GM12878 (cell line): ENCODE results near the gene PREX1. TPM values are rescaled to one million over a fixed set of nuclear protein-coding genes. Genes with fewer than 3 reads are reported as not detected.

Experiments
- ATAC-seq: fragments of 200-7000 bp; cut with Tn5 transposase; 3 replicates; pipeline ENCODE4 v1.9.1; 2020; ENCODE audit warnings: mild to moderate bottlenecking, moderate library complexity
- BruUV-seq: library from RNA; stranded (reverse); fragments of 400-500 nt; replicated peaks from 2 replicates; lab custom pipeline; 2021; lab: Mats Ljungman, UMichigan
- CTCF ChIA-PET: fragments of 300-600 bp; sonication (Branson Sonifier 250); formaldehyde crosslinking; extraction: SDS; loops from one replicate; lab custom pipeline; 2021; ENCODE audit warnings: inconsistent platforms; lab: Yijun Ruan, JAX
- POLR2A ChIA-PET: fragments of 350-600 bp; formaldehyde crosslinking; extraction: SDS; loops from one replicate; lab custom pipeline; 2021; ENCODE audit warnings: inconsistent platforms; lab: Charles Lee
- RAD21 ChIA-PET: fragments of 300-600 bp; sonication (Branson Sonifier 250); formaldehyde crosslinking; loops from one replicate; lab custom pipeline; 2023; ENCODE audit warnings: antibody characterized with exemption; ENCODE audit not compliant: unreplicated experiment; lab: Charles Lee
- SMC1A ChIA-PET: fragments of 300-600 bp; sonication (Branson Sonifier 250); formaldehyde crosslinking; loops from one replicate; lab custom pipeline; 2023; ENCODE audit not compliant: unreplicated experiment, uncharacterized antibody; lab: Charles Lee
- DNase-seq: peaks from one replicate; pipeline ENCODE4 v3.0.0-alpha.2; 2011; ENCODE audit warnings: low read depth, low spot score
- FAIRE-seq: peaks from 3 replicates; lab custom pipeline; 2011; peaks lifted over from hg19 to GRCh38; lab: Jason Lieb, UNC
- H2AFZ ChIP-seq: 2 replicates; pipeline ENCODE4 v1.6.0; 2011; ENCODE audit warnings: low read depth, low read length, control low read depth; ENCODE audit not compliant: control insufficient read depth
- H3K27ac ChIP-seq: 2 replicates; pipeline ENCODE4 v1.5.1; 2011; ENCODE audit warnings: control low read depth; ENCODE audit not compliant: control insufficient read depth, insufficient read depth
- H3K27me3 ChIP-seq, 2 experiments: replicated peaks in 1 of 2; 2 replicates each; pipeline versions ENCODE4 v1.6.0 to v1.6.1; 2011; ENCODE audit warnings: low read length in 1 of 2; ENCODE audit not compliant: control insufficient read depth in 2 of 2, insufficient read depth in 2 of 2
- H3K36me3 ChIP-seq, 2 experiments: 2 replicates each; pipeline ENCODE4 v1.5.1; 2011; ENCODE audit warnings: low read length in 1 of 2; ENCODE audit not compliant: control insufficient read depth in 2 of 2, insufficient read depth in 2 of 2
- H3K4me1 ChIP-seq: 2 replicates; pipeline ENCODE4 v1.6.1; 2011; ENCODE audit warnings: mild to moderate bottlenecking, low read length, moderate library complexity, mixed read lengths; ENCODE audit not compliant: control insufficient read depth, insufficient read depth
- H3K4me2 ChIP-seq: 2 replicates; pipeline ENCODE4 v1.6.0; 2011; ENCODE audit warnings: control low read depth; ENCODE audit not compliant: control insufficient read depth, insufficient read depth
- H3K4me3 ChIP-seq: fragments of 200-600 bp; sonication (generic); 2 replicates; pipeline ENCODE4 v1.5.1; 2016
- H3K79me2 ChIP-seq: 2 replicates; pipeline ENCODE4 v1.6.0; 2011; ENCODE audit warnings: low read length; ENCODE audit not compliant: control insufficient read depth, insufficient read depth
- H3K9ac ChIP-seq: 2 replicates; pipeline ENCODE4 v1.8.0; 2011; ENCODE audit warnings: low read length, control low read depth, mixed read lengths; ENCODE audit not compliant: control insufficient read depth, insufficient read depth
- H3K9me3 ChIP-seq: replicated peaks from 3 replicates; pipeline ENCODE4 v1.5.1; 2011; ENCODE audit warnings: mild to moderate bottlenecking, low read length; ENCODE audit not compliant: control insufficient read depth, insufficient read depth
- H4K20me1 ChIP-seq: 2 replicates; pipeline ENCODE4 v1.6.0; 2011; ENCODE audit not compliant: control insufficient read depth, insufficient read depth
- ASH2L ChIP-seq: fragments of 300-600, 200-600 bp; sonication (generic); IDR thresholded peaks from 2 replicates; pipeline ENCODE4 v1.6.1; 2017; ENCODE audit warnings: low read depth, mild to moderate bottlenecking, borderline replicate concordance
- EED ChIP-seq: sonication (generic); IDR thresholded peaks from 2 replicates; pipeline ENCODE4 v1.6.1; 2016; ENCODE audit warnings: antibody characterized with exemption, low read depth
- FOS ChIP-seq: IDR thresholded peaks from 3 replicates; pipeline ENCODE4 v1.6.1; 2011; ENCODE audit warnings: borderline replicate concordance; ENCODE audit not compliant: insufficient read length; ENCODE audit errors: extremely low read depth
- IKZF1 ChIP-seq: fragments of 450-650 bp; conservative IDR thresholded peaks from 2 replicates; pipeline ENCODE4 v1.6.1; 2017; ENCODE audit warnings: antibody characterized with exemption, mild to moderate bottlenecking
- SMAD5 ChIP-seq: IDR thresholded peaks from 2 replicates; pipeline ENCODE4 v1.6.1; 2016; ENCODE audit warnings: antibody characterized with exemption, low read depth
- SPI1 ChIP-seq: IDR thresholded peaks from 2 replicates; pipeline ENCODE4 v1.6.1; 2011; ENCODE audit warnings: low read depth, mild to moderate bottlenecking, low read length, moderate library complexity, borderline replicate concordance; ENCODE audit not compliant: insufficient read depth
- ZNF207 ChIP-seq: fragments of 450-650 bp; IDR thresholded peaks from 2 replicates; pipeline ENCODE4 v1.6.1; 2014; ENCODE audit warnings: antibody characterized with exemption, mild to moderate bottlenecking, borderline replicate concordance
- ZNF217 ChIP-seq: fragments of 450-650 bp; IDR thresholded peaks from 2 replicates; pipeline ENCODE4 v1.6.1; 2017; ENCODE audit warnings: antibody characterized with exemption, mild to moderate bottlenecking
- WGBS: methylation state at CpG from one replicate; pipeline ENCODE4 v1.1.6; 2016; ENCODE audit warnings: low lambda C conversion rate; ENCODE audit not compliant: insufficient replicate concordance, insufficient coverage; ENCODE audit errors: missing lambda C conversion rate; 5-methylcytosine and 5-hydroxymethylcytosine counted together
- in situ Hi-C: fragments of 300-500 bp; cut with MboI; formaldehyde crosslinking; loops from 9 replicates; pipeline ENCODE4 v1.14.3; 2018; ENCODE audit warnings: mixed read lengths
- intact Hi-C: fragments of 100-400 bp; cut with micrococcal nuclease; formaldehyde crosslinking; loops from one replicate; pipeline ENCODE4 v1.14.2; 2022; ENCODE audit not compliant: unreplicated experiment
- polyA plus RNA-seq, 11 experiments: library from polyadenylated mRNA; depleted of rRNA in 4 of 11; unstranded in 6 of 11; stranded (reverse) in 5 of 11; fragments of >200 nt; fragmentation: Nextera tagmentation in 4 of 11; fragmentation: Illumina TruSeq in 1 of 11; extraction: Ambion mirVana in 4 of 11; extraction: Trizol in 1 of 11; gene quantifications; 1 replicate in 1 of 11; 2 replicates in 10 of 11; pipeline versions ENCODE4 v1.2.1 to v1.2.3, GENCODE V29; 2011 to 2016; ENCODE audit warnings: inconsistent platforms in 2 of 11, missing spikeins in 2 of 11, low read depth in 1 of 11
- total RNA-seq, 4 experiments: library from RNA; depleted of rRNA in 3 of 4; stranded (reverse); fragments of >200 nt in 3 of 4; fragmentation: Illumina TruSeq in 1 of 4; extraction: Trizol in 1 of 4; gene quantifications; 2 replicates each; pipeline versions ENCODE4 v1.2.1 to v1.2.3, GENCODE V29; 2013 to 2021
- TF ChIP-seq, protein P1 (sequence below): IDR thresholded peaks from 2 replicates; pipeline ENCODE4 v1.6.1; 2012; ENCODE audit warnings: mild to moderate bottlenecking, low read depth, low read length
- TF ChIP-seq, protein P2 (sequence below): fragments of 450-650 bp; conservative IDR thresholded peaks from 2 replicates; pipeline ENCODE4 v1.6.1; 2017; ENCODE audit warnings: mild to moderate bottlenecking, moderate library complexity
- TF ChIP-seq, protein P3 (sequence below): fragments of 150-350 bp; IDR thresholded peaks from 2 replicates; pipeline ENCODE4 v1.6.1; 2016; ENCODE audit warnings: low read depth, low read length

The PREX1 gene
- total and polyA plus RNA-seq, 10 of the 15 experiments (the other 5 are each of a cell fraction or from before 2014, with no cell fraction given): 2.6 to 114 (median 38.9) TPM

DNA sequence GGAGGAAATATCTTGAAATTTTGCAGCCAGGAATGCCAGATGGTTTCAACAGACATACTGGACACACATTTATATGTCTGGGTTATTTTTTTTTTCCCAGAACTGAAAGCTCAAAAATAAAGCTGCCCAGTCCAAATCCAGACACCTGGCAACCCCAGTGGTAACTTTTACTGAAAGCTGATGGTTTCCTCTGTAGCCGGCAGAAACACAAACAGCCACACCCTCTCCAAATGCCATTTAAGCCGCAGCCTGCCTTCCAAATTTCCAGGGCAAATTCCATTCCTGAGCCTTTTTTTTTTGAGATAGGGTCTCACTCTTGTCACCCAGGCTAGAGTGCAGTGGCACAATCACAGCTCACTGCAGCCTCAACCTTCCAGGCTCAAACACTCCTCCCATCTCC, 6.5 kb upstream of the PREX1 start (continued):
- TF ChIP-seq, protein P1, sequence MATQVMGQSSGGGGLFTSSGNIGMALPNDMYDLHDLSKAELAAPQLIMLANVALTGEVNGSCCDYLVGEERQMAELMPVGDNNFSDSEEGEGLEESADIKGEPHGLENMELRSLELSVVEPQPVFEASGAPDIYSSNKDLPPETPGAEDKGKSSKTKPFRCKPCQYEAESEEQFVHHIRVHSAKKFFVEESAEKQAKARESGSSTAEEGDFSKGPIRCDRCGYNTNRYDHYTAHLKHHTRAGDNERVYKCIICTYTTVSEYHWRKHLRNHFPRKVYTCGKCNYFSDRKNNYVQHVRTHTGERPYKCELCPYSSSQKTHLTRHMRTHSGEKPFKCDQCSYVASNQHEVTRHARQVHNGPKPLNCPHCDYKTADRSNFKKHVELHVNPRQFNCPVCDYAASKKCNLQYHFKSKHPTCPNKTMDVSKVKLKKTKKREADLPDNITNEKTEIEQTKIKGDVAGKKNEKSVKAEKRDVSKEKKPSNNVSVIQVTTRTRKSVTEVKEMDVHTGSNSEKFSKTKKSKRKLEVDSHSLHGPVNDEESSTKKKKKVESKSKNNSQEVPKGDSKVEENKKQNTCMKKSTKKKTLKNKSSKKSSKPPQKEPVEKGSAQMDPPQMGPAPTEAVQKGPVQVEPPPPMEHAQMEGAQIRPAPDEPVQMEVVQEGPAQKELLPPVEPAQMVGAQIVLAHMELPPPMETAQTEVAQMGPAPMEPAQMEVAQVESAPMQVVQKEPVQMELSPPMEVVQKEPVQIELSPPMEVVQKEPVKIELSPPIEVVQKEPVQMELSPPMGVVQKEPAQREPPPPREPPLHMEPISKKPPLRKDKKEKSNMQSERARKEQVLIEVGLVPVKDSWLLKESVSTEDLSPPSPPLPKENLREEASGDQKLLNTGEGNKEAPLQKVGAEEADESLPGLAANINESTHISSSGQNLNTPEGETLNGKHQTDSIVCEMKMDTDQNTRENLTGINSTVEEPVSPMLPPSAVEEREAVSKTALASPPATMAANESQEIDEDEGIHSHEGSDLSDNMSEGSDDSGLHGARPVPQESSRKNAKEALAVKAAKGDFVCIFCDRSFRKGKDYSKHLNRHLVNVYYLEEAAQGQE: no peak
- TF ChIP-seq SMAD5: no peak

GRCh38 chr20:48832405-48832730, 4.6 kb upstream of the PREX1 start:
- POLR2A ChIA-PET: interaction anchor here (0.6 to 5.5 kb wide), 4 partner anchors 9 to 996 kb away, joined by 3 to 45 read pairs (median 6); no protein-coding TSS in a partner anchor
- CTCF ChIA-PET: interaction anchor here (0.6 to 3.3 kb wide), 7 partner anchors 9 to 192 kb away, joined by 3 to 14 read pairs (median 3); no protein-coding TSS in a partner anchor
- H2AFZ ChIP-seq: peak overlapping the region; percentile 48
- TF ChIP-seq ASH2L: no peak
- TF ChIP-seq EED: 0 out of 2 replicates have a peak, but pooled peaks have one; percentile 16
- TF ChIP-seq ZNF217: no peak
- TF ChIP-seq IKZF1: peak; percentile 38; the same call in 1 of the 2 replicates
- no peak for TF ChIP-seq FOS
- TF ChIP-seq, protein P2, sequence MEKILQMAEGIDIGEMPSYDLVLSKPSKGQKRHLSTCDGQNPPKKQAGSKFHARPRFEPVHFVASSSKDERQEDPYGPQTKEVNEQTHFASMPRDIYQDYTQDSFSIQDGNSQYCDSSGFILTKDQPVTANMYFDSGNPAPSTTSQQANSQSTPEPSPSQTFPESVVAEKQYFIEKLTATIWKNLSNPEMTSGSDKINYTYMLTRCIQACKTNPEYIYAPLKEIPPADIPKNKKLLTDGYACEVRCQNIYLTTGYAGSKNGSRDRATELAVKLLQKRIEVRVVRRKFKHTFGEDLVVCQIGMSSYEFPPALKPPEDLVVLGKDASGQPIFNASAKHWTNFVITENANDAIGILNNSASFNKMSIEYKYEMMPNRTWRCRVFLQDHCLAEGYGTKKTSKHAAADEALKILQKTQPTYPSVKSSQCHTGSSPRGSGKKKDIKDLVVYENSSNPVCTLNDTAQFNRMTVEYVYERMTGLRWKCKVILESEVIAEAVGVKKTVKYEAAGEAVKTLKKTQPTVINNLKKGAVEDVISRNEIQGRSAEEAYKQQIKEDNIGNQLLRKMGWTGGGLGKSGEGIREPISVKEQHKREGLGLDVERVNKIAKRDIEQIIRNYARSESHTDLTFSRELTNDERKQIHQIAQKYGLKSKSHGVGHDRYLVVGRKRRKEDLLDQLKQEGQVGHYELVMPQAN: no peak
- TF ChIP-seq ZNF207: no peak
- TF ChIP-seq, protein P3, sequence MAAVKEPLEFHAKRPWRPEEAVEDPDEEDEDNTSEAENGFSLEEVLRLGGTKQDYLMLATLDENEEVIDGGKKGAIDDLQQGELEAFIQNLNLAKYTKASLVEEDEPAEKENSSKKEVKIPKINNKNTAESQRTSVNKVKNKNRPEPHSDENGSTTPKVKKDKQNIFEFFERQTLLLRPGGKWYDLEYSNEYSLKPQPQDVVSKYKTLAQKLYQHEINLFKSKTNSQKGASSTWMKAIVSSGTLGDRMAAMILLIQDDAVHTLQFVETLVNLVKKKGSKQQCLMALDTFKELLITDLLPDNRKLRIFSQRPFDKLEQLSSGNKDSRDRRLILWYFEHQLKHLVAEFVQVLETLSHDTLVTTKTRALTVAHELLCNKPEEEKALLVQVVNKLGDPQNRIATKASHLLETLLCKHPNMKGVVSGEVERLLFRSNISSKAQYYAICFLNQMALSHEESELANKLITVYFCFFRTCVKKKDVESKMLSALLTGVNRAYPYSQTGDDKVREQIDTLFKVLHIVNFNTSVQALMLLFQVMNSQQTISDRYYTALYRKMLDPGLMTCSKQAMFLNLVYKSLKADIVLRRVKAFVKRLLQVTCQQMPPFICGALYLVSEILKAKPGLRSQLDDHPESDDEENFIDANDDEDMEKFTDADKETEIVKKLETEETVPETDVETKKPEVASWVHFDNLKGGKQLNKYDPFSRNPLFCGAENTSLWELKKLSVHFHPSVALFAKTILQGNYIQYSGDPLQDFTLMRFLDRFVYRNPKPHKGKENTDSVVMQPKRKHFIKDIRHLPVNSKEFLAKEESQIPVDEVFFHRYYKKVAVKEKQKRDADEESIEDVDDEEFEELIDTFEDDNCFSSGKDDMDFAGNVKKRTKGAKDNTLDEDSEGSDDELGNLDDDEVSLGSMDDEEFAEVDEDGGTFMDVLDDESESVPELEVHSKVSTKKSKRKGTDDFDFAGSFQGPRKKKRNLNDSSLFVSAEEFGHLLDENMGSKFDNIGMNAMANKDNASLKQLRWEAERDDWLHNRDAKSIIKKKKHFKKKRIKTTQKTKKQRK: no peak
- TF ChIP-seq SPI1: peak; percentile 79

More at GRCh38 chr20:48832405-48832730, 4.6 kb upstream of the PREX1 start:
- ChIA-PET SMC1A (interaction anchor here (0.7 to 5.2 kb wide), 13 partner anchors 9 to 652 kb away, joined by 3 to 34 read pairs (median 5); no protein-coding TSS in a partner anchor), RAD21 (interaction anchor here (0.9 to 3.1 kb wide), 8 partner anchors 9 to 175 kb away, joined by 3 to 18 read pairs (median 6); no protein-coding TSS in a partner anchor)
- ATAC-seq (peak; percentile 23; the same call in 2 of the 3 replicates), DNase-seq (no peak), FAIRE-seq (peak; percentile 69)
- Histone ChIP-seq H3K79me2 (peaks cover 6% of the 10 kb centered on the region), H3K9ac (peak overlapping the region; percentile 47; the same call in 1 of the 2 replicates), H3K4me1 (peaks cover 27% of the 10 kb centered on the region), H4K20me1 (no peaks in the 10 kb centered on the region), H3K27ac (peak overlapping the region; percentile 74), H3K9me3 (no peaks in the 10 kb centered on the region), H3K4me2 (peak overlapping the region; percentile 59), H3K4me3 (no peak overlapping the region), H3K36me3 (no peaks in the 10 kb centered on the region), H3K27me3 (no peaks in the 10 kb centered on the region)
- BruUV-seq: no TSS peak
- intact Hi-C loops (no loop called here), in situ Hi-C loops (no loop called here)
- 32% methylated on average over 3 of the region's 3 CpGs for WGBS
